Measurements from ENCODE around the gene RAB3A. TPM values are rescaled to one million over a fixed set of nuclear protein-coding genes. Genes with fewer than 3 reads are reported as not detected.
A peak's percentile ranks its signal among the peaks of the same experiment; 100 is the strongest.

RAB3A gene
- total RNA-seq, 2 donors from 2014 or later, result 1.8 to 1.9 TPM

DNA sequence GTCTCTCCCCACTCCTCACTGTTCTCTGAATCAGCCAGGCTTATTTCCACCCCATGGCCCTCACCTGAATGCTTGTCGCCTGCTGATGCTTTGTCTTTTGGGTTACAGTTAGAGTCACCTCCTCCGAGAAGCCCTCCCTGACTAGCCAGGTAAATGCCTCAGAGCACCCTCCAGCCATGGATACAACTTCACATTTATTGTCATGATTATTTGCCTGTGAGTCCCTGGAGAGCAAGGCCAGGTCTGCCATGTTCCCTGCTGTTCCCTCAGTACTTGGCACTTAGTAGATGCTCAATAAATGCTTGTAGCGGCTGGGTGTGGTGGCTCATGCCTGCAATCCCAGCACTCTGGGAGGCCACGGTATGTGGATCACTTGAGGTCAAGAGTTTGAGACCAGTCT, 26.1 kb upstream of the RAB3A start:
- Mint-ChIP-seq H3K27ac (no peak overlapping the region), H3K36me3 (ENCODE audit: insufficient read depth in 2 of 2) (peaks cover 0 to 3% of the 10 kb centered on the region in 2 donors), H3K4me1 (ENCODE audit: low read depth) (peaks cover 20% of the 10 kb centered on the region), H3K9me3 (no peaks in the 10 kb centered on the region), H3K4me3 (no peak overlapping the region), H3K27me3 (ENCODE audit: low read depth) (peaks cover 73% of the 10 kb centered on the region)
- DNase-seq (no peak), ATAC-seq (replicated peaks in 1 of 2) (no peak)

DNA sequence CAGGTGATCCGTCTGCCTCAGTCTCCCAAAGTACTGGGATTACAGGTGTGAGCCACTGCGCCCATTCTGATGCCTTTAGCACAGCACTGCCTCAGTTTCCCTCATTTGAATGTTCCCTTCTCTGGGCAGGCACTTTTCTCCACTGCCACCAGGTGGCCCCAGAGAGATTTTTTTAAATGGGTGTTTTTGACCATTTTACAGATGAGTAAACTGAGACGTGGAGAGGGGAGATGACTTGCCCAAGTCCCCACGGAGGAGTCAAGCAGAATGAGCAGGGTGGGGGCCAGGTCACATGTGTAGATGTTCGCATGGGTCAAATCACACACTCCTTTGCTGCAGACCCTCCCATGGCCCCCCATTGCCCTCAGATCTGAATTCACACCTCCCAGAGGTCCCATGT, 25.6 kb upstream of the RAB3A start:
- ATAC-seq (replicated peaks in 1 of 2), result no peak
- no peak for DNase-seq
- Mint-ChIP-seq H3K4me1 (ENCODE audit: low read depth) (peaks cover 24% of the 10 kb centered on the region), H3K9me3 (no peaks in the 10 kb centered on the region), H3K4me3 (no peak overlapping the region), H3K27ac (no peak overlapping the region), H3K36me3 (ENCODE audit: insufficient read depth in 2 of 2) (peaks cover 0 to 3% of the 10 kb centered on the region in 2 donors), H3K27me3 (ENCODE audit: low read depth) (peaks cover 77% of the 10 kb centered on the region)

DNA sequence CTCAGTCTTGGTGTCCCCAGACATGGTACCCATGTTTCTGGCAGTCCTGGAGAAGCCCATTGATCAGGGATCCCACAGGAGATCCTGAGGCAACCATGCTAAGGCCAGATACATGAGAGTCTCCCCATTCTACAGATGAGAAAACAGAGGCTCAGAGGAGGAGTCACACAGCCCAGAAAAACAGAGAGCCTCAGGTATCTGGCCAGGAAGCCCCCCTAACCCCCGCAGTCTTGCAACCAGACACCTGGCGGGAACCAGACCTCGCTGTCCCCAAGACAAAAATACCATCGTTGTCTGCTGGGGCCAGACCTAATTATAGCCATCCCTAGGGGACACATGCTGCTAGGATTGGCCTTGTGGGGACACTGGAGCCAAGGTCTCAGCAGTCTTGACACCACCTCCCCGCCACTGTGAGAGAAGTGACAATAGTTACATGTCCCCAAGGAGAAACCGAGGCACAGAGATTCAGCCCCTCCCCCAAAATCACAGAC, 24.0 kb upstream of the RAB3A start:
- Mint-ChIP-seq H3K27ac (no peak overlapping the region), H3K4me3 (no peak overlapping the region), H3K4me1 (ENCODE audit: low read depth) (peaks cover 32% of the 10 kb centered on the region), H3K9me3 (no peaks in the 10 kb centered on the region), H3K27me3 (ENCODE audit: low read depth) (peaks cover 69% of the 10 kb centered on the region), H3K36me3 (ENCODE audit: insufficient read depth in 2 of 2) (peaks cover 0 to 3% of the 10 kb centered on the region in 2 donors)
- DNase-seq (no peak), ATAC-seq (replicated peaks in 1 of 2) (no peak)

DNA sequence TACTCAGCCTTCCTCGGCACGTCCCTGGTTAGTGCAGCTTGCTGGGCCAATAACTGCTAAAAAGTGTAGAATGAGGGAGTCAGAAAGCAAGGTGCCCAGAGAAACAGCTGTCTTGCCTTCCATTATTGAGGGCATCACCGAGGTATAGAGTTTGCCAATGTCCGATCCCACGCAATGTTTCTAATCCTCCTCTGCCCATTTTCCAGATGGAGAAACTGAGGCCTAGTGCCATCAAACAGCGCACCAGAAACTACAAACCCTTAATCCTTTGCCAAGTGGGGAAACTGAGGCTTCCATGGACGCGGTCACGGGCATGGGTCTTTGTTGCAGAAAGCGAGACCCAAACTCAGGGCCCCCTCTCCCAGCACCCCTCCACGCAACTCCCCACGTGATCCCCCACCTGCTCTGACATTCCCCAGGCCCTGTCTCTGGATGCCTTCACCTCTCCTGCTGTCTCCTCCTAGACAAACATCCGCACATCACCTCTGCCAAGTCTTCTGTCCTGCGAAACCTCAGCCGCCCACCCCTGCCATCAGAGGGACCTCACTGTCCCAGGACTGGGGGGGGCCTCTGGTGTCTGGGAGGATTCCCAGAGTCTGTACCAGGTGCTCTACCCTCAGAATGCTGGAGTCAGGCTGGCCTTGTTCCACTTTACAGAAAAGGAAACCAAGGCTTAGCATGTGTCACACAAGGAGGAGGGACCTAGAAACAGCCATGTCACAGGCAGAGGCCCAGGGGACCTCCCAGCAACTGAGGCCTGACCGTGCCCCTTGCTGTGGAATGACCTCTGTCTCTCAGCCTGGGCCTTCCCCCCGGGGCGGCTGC, 23.3 kb upstream of the RAB3A start:
- no peak for DNase-seq
- H3K27me3 Mint-ChIP-seq (ENCODE audit: low read depth), result peaks cover 65% of the 10 kb centered on the region
- H3K4me1 Mint-ChIP-seq (ENCODE audit: low read depth), result peaks cover 27% of the 10 kb centered on the region
- H3K36me3 Mint-ChIP-seq (ENCODE audit: insufficient read depth in 2 of 2), result peaks cover 0 to 1% of the 10 kb centered on the region in 2 donors
- H3K9me3 Mint-ChIP-seq, result no peaks in the 10 kb centered on the region
- ATAC-seq (replicated peaks in 1 of 2), result no peak
- no peak overlapping the region for H3K27ac Mint-ChIP-seq
- peak overlapping the region in 1 of 2 donors; percentile 2 for H3K4me3 Mint-ChIP-seq

DNA sequence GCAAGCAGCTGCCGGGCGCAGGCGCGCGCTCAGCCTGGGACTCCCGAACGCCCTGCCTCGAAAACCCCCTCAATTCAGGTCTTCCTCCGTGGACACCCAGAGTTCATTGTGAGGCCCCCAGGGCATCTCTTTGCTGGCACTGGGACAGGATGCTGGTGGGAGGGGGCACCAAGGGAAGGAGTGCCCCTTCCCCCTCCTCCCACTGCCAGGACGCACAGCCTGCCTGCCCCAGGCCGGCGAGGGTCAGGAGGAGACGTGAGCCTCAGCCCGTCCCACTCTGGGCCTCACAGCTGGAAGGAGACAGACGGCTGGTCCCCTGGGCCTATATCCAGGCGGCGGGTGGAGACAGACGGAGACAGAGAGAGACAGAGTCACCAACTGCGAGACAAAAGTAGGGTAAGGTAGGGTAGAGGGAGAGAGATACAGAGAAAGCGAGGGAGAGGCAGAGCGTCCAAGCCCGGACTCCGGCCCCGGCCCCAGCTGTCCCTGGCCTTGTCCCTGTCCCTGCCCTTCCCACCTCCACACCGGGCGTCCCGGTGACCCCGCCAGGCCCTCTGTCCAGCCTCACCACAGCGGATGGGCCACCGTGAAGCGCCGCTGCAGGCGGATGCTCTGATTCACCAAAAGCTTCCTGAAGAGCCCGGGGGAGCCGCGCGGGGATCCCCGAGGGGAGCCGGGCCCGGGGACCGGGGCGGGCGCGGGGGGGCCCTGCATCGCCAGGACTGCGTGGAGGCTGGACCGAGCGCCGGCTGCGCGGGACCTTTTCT, 22.0 kb upstream of the RAB3A start, which contains the start of gene PDE4C:
PDE4C (minus strand) TSS at position 737 of the 767 bp plus-strand sequence; CDS start at position 714, 23 bp downstream.
- peak within 1 kb of the TSS; percentile 96 for H3K4me3 Mint-ChIP-seq
- H3K9me3 Mint-ChIP-seq, result no peaks in the 10 kb centered on the region
- DNase-seq (no peak), ATAC-seq (replicated peaks in 1 of 2) (no peak)
- H3K36me3 Mint-ChIP-seq (ENCODE audit: insufficient read depth in 2 of 2), result peaks cover 0 to 1% of the 10 kb centered on the region in 2 donors
- H3K4me1 Mint-ChIP-seq (ENCODE audit: low read depth), result peaks cover 21% of the 10 kb centered on the region
- peaks cover 66% of the 10 kb centered on the region for H3K27me3 Mint-ChIP-seq (ENCODE audit: low read depth)
- H3K27ac Mint-ChIP-seq, result no peak within 1 kb of the TSS

DNA sequence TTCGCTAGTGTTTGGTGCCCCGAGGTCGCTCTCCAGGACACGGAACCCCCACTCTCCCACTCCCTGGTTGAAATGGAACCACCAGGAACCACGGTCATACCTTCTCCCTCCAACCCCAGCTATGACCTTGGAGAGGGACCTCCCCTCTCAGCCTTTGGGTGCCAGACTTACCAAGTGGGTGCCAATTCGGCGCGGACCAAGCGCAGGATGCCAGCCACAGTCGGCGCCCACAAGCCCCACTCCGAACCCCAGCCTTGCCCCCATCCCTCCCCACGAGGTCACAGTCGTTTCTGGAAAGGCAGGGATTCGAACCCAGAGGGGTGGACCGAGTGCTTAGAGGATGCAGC, 21.5 kb upstream of the RAB3A start:
- H3K36me3 Mint-ChIP-seq (ENCODE audit: insufficient read depth in 2 of 2), result peaks cover 0 to 1% of the 10 kb centered on the region in 2 donors
- DNase-seq (no peak), ATAC-seq (replicated peaks in 1 of 2) (no peak)
- H3K27ac Mint-ChIP-seq, result no peak overlapping the region
- H3K4me3 Mint-ChIP-seq, result peak overlapping the region; percentile 96
- peaks cover 20% of the 10 kb centered on the region for H3K4me1 Mint-ChIP-seq (ENCODE audit: low read depth)
- H3K9me3 Mint-ChIP-seq, result no peaks in the 10 kb centered on the region
- peaks cover 60% of the 10 kb centered on the region for H3K27me3 Mint-ChIP-seq (ENCODE audit: low read depth)

DNA sequence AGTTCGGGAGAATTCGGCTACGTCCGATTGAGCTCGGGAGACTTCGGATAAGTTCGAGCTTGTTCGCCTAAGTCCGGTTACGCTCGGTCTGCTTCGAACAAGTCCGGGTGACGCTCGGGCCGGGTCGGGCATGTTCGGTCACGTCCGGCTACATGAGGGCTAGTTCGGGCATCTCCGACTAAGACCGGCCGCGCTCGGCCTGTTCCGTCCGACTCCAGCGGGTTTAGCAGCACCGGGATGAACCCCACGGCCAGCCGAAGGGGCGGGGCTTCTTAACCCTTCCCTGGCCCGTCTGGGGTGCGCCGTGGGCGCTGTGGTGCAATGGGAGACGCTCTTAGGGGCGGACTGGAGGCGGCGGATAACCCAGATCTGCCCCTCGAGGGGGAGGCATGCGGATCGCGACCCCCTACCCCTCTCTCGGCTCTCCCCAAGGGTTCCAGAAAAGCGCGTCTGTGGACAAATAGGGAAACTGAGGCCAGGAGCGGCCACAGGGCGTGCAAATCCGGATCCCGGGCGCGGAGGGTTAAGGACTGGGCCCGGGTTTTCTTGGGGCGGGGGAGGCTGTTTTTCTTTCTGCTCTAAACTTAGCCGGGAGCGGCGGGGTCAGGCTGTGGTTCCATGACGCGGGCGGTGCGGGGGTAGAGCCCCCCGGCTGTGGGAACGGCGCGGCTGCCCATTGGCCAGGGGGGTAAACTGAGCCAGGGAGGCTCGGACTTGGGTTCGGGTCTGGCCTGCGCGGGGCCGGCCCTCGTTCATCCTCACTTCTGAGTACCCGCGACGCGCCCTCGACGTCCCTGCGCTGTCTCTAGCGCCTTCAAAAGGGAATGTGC, 20.9 kb upstream of the RAB3A start:
- peak; percentile 96 to 97 for DNase-seq
- Mint-ChIP-seq H3K4me3 (peak overlapping the region; percentile 96), H3K27me3 (ENCODE audit: low read depth) (peaks cover 55% of the 10 kb centered on the region), H3K9me3 (no peaks in the 10 kb centered on the region), H3K36me3 (ENCODE audit: insufficient read depth in 2 of 2) (peaks cover 0 to 1% of the 10 kb centered on the region in 2 donors), H3K4me1 (ENCODE audit: low read depth) (peaks cover 20% of the 10 kb centered on the region), H3K27ac (peak overlapping the region; percentile 31)
- ATAC-seq (replicated peaks in 1 of 2), result peak; percentile 98

DNA sequence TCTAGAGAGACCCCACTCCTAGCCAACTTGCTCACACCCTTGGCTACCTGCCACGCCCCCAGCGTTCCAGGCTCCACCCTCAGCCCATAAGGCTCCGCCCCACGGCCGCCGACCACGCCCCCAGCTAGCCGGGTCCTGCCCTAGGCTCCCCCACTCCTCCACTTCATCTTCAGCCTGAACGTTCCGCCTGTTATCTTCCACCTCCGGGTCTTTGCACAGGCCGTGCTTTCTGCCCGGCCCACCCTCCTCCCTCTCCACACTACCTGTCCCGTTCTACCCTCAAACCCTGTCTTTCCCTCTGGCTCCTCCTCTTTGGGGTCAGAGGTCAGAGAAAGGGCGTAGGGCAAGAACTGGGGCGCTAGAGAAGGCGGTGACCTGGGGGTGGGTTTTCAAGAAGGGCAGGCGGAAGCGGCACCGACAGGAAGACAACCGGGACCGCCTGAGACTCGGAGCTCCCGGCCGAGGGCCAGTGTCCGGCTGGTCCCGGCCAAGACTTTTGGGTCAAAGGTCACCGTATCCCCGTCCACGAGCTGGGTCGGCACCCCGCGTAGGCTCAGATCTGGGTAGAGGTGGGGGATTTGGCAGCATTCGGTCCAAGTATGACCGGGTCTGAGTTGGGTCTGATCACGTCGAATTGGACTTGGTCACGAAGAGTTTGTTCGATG, 20.1 kb upstream of the RAB3A start:
- H3K27me3 Mint-ChIP-seq (ENCODE audit: low read depth), result peaks cover 50% of the 10 kb centered on the region
- ATAC-seq (replicated peaks in 1 of 2), result peak; percentile 23 to 35
- peaks cover 20% of the 10 kb centered on the region for H3K4me1 Mint-ChIP-seq (ENCODE audit: low read depth)
- DNase-seq, result peak; percentile 49 to 68
- peak overlapping the region; percentile 96 for H3K4me3 Mint-ChIP-seq
- peaks cover 0 to 1% of the 10 kb centered on the region in 2 donors for H3K36me3 Mint-ChIP-seq (ENCODE audit: insufficient read depth in 2 of 2)
- peak overlapping the region; percentile 31 for H3K27ac Mint-ChIP-seq
- no peaks in the 10 kb centered on the region for H3K9me3 Mint-ChIP-seq

DNA sequence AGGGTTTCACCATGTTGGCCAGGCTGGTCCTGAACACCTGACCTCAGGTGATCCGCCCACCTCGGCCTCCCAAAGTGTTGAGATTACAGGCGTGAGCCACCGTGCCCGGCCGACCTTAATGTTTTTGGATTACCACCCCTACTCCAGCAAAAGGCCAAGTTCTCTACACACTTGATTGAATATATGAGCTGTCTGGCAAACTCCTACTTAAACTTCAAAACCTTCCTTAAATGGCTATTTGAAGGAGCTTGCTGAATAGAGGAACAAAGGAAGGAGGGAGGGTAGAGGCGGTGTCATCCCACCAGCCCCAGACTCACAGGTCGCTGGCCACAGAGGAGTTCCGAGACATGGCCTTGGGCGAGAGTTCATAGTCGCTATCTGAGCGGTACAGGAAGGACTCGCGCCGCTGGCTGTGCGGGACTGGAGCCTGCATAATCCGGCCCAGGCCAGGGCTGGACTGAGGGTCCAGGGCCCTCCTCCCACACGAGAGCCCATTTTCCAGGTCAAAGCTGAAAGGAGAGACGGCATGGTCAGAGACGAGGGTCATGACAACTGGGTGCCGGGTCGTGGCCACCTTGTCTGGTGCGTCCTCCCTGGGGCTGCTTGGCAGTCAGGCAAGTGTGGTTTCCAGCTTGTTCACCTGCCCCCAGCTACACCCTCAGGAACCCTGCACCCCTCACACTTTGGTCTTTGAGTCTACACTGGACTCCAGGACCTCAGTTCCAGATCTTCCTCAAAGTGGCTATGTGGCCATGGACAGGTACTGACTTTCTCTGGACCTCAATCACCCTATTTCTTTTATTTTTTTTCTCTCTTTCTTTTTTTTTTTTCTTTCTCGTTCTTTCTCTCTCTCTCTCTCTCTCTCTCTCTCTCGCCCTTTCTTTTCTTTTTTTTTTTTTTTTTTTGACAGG, 18.2 kb upstream of the RAB3A start:
- H3K4me1 Mint-ChIP-seq (ENCODE audit: low read depth), result peaks cover 20% of the 10 kb centered on the region
- peaks cover 0 to 1% of the 10 kb centered on the region in 2 donors for H3K36me3 Mint-ChIP-seq (ENCODE audit: insufficient read depth in 2 of 2)
- H3K27ac Mint-ChIP-seq, result no peak overlapping the region
- ATAC-seq (replicated peaks in 1 of 2) (no peak), DNase-seq (no peak)
- H3K9me3 Mint-ChIP-seq, result no peaks in the 10 kb centered on the region
- H3K27me3 Mint-ChIP-seq (ENCODE audit: low read depth), result peaks cover 40% of the 10 kb centered on the region
- H3K4me3 Mint-ChIP-seq, result no peak overlapping the region

DNA sequence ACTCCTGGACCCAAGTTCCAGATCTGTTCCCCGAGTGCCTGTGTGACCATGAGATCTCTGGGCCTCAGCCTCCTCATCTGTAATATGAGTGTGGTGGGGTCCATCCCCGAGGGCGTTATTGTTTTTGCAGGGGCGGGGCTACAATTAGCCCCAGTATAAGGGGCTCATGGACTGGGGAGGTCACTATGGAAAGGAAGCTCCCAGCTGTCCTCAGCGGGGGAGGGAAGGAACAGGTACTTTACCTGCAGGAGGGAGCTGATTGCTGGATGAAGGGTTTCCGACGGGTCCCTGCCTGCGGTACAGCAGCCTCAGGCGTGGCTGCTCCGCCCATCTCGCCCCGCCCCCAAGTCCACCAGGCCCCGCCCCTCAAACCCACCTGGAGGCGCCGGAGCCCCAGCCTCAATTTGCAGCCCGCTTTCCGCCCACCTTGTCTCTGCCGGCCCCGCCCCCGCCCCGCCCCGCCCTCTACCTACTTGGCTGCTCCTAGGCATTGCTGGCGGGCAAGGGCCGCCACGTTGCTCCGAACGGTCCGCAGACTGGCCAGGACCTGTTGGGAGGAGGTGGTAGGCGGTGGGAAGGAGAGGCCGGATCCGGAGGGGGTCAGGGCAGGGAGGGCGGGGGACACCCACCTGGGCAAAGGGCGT, 16.9 kb upstream of the RAB3A start:
- H3K27ac Mint-ChIP-seq, result no peak overlapping the region
- ATAC-seq (replicated peaks in 1 of 2), result no peak
- peaks cover 30% of the 10 kb centered on the region for H3K27me3 Mint-ChIP-seq (ENCODE audit: low read depth)
- no peak overlapping the region for H3K4me3 Mint-ChIP-seq
- DNase-seq, result no peak
- peaks cover 0 to 1% of the 10 kb centered on the region in 2 donors for H3K36me3 Mint-ChIP-seq (ENCODE audit: insufficient read depth in 2 of 2)
- peaks cover 18% of the 10 kb centered on the region for H3K4me1 Mint-ChIP-seq (ENCODE audit: low read depth)
- H3K9me3 Mint-ChIP-seq, result no peaks in the 10 kb centered on the region

DNA sequence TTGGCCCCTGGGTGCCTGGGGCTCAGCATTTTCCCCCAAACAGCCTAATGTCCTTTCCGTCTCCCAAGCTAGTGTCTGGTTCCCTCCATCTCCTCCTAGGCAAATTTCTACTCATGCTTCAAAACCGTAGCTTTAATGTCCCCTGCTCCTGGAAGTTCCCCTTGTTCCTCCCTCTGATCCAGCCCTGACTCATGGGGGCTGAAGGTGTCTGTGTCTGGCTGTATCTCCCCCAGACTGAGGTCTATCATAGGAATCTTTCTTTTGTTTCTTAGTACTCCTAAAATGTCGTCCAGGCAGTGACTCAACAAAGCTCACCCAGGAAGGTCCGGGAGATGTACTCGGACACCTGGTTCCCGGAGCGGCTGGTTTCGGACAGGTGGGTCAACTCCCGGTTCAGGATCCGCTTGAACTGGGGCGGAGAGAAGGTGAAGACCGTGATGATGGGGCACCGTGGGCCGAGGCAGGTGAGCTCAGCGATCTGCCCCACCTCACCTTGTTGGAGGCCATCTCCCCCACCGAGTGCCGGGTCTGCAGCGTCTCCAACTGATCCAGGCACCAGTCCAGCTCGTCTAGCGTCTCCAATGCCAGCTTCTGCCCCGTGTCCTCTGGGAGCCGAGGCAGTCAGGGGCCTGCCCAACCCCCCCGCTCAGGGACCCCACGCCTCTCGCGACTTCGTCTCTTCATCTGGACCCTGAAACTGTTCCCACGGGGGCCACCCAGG, 16.2 kb upstream of the RAB3A start:
- H3K9me3 Mint-ChIP-seq, result no peaks in the 10 kb centered on the region
- DNase-seq (no peak), ATAC-seq (replicated peaks in 1 of 2) (no peak)
- peaks cover 23% of the 10 kb centered on the region for H3K27me3 Mint-ChIP-seq (ENCODE audit: low read depth)
- H3K4me3 Mint-ChIP-seq, result no peak overlapping the region
- peaks cover 15% of the 10 kb centered on the region for H3K4me1 Mint-ChIP-seq (ENCODE audit: low read depth)
- H3K27ac Mint-ChIP-seq, result no peak overlapping the region
- peaks cover 0 to 1% of the 10 kb centered on the region in 2 donors for H3K36me3 Mint-ChIP-seq (ENCODE audit: insufficient read depth in 2 of 2)
